HG03066 (cell line): ENCODE measurements around the gene HCST.
"Not testable (repeated sequence)": the region's sequence is repeated elsewhere in the genome, so short reads cannot be mapped to it uniquely, and the experiment has no call there.

Source experiments
- ATAC-seq: cut with Tn5 transposase; IDR thresholded peaks from one replicate; pipeline ENCODE4 v1.9.1; 2021; ENCODE audit warnings: low read depth; ENCODE audit not compliant: unreplicated experiment

Gene HCST

GRCh38 chr19:35901854-35902661 is at the start of gene HCST:
HCST (plus strand) TSS chr19:35902529; CDS start chr19:35902594, 65 bp downstream.
- ATAC-seq = no peak

GRCh38 chr19:35853038-35853756 is 49.1 kb upstream of the HCST start:
- no peak for ATAC-seq

GRCh38 chr19:35856546-35857149 is 45.7 kb upstream of the HCST start, which contains the start of gene KIRREL2:
KIRREL2 (plus strand) TSS chr19:35856911; CDS start chr19:35857120, 209 bp downstream.
- no peak for ATAC-seq

GRCh38 chr19:35858311-35858710 is 44.0 kb upstream of the HCST start:
- no peak for ATAC-seq

- ATAC-seq = no peak
Measured at GRCh38 chr19:35859414-35859813, 42.9 kb upstream of the HCST start.

GRCh38 chr19:35860436-35860817 is 41.9 kb upstream of the HCST start:
- no peak for ATAC-seq

GRCh38 chr19:35860818-35861639 is 41.3 kb upstream of the HCST start:
- ATAC-seq = no peak

GRCh38 chr19:35861640-35862160 is 40.6 kb upstream of the HCST start:
- no peak for ATAC-seq

- ATAC-seq = no peak
Measured at GRCh38 chr19:35862528-35862927, 39.8 kb upstream of the HCST start.

GRCh38 chr19:35863018-35863417 is 39.3 kb upstream of the HCST start:
- ATAC-seq = no peak

- no peak for ATAC-seq
Measured at GRCh38 chr19:35868172-35868822, 34.0 kb upstream of the HCST start, which contains the start of gene APLP1. APLP1 (plus strand) TSS chr19:35868574; CDS start chr19:35868637, 63 bp downstream.

GRCh38 chr19:35868823-35869326 is 33.5 kb upstream of the HCST start:
- no peak for ATAC-seq

- no peak for ATAC-seq
Measured at GRCh38 chr19:35869327-35870123, 32.8 kb upstream of the HCST start.

GRCh38 chr19:35870124-35870736 is 32.1 kb upstream of the HCST start:
- not testable (repeated sequence) for ATAC-seq

- no peak for ATAC-seq
Measured at GRCh38 chr19:35870798-35871197, 31.5 kb upstream of the HCST start.

GRCh38 chr19:35871611-35872010 is 30.7 kb upstream of the HCST start:
- no peak for ATAC-seq

- no peak for ATAC-seq
Measured at GRCh38 chr19:35872180-35872579, 30.1 kb upstream of the HCST start.

- no peak for ATAC-seq
Measured at GRCh38 chr19:35874392-35874930, 27.9 kb upstream of the HCST start.
